Measurements from ENCODE around the gene IL18R1.

The IL18R1 gene

DNA sequence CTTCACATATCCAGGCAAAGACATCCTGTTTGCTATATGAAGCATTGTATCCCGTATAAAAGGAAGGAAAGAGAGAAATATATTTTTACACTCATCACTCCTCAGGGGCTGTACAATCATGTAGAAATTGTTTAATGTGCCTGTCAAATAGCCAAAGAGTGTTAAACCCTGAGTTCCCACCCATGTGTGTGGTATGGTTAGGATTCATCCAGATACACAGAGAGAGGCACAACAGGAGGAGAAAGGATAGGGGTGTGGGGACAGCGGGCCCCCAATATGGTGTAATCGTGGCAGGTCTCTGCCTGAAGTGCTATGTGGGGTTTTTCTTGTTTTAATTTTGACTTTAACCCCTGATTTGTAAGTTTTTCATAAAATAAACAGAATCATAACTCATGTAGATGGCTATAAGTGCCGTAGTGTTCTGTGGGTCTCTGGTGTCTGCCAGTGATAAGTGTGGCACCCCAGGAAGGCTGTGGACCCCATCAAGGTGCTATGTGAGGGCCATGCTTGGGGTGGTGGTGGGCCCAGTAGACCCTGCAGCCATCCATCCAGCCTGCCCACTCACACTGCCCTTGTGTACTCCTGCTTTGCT lies 10.2 kb upstream of the IL18R1 start:
- no peak for DNase-seq (ENCODE audit: low spot score)

DNA sequence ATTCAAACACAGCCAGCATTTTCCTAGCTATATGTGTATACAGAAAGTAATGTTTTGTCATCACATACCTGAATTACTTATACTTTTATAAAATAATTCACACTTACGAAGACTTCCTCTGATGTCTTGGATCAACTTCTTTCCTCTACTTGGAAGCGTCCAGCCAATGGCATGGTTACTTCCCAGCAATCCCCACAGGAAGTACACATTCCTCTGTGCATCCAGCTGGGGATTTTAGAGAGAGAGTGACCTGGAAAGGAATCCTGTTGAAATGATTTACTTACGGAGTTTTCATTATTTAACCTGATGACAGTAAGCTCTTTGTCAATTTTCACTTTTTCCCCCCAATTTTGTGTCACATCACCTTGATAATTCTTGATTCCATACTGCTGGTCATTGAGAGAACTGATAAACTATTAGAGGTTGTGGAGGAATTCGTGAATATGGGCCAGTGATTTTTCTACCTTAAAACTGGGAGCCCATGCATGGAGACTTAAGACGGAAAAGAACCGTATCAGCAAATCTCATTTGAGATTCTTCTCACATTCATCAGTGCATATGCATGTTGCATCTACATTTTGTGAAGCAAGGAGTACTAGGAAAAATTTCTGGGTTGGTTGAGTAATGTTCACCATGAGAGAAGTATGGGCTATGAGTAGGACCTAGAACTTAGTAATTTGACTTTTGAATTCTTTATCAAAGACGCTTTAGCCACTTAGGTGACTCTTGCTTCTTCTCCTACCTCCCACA lies 9.0 kb upstream of the IL18R1 start:
- no peak for DNase-seq (ENCODE audit: low spot score)

DNA sequence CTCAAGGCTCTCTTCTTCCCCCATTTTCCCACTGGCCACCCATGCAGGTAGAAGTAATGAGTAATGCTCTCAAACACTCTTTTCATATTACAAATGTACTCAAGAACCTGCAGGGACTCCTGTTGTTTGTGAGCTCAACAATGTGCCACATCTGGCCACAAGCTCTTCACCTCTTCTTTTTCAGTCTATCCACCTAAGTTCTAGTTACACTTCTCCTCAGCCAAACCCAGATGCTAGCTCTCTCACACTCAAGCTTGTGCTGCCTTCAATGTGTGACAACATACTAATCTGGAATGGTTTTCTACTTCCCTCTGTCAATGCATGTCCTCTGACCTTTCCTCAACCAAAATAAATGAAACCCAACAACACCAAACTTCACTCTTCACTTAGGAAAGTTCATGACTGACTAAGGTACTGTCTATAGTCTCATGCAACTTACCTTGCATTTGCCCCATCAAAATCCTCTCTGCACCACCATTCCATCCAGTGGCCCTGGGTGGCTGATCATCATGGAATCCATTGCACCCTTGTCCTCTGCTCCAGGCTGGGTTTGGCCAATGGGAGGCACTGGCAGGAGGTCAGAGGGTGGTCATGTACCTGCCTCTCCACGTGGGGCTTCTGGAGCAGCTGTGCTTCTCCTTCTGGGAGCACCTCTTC lies 5.3 kb upstream of the IL18R1 start:
- DNase-seq (ENCODE audit: low spot score), result no peak

DNA sequence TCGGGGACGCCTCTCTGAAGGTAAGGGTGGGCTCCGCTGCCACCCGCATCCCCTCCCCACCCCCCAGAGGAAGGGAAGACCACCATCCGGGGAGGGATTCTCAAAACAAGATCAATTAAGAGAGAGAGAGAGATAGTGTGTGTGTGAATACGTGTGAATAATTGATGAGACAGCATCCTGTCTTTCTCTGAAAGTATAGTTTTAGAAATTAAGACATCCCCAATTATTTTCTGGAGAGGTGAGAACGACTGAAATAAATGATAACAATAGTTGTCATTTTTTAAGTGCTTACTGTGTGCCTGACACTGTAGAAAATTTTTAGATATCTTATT lies 751 bp downstream of the IL18R1 start:
- DNase-seq (ENCODE audit: low spot score), result no peak

DNA sequence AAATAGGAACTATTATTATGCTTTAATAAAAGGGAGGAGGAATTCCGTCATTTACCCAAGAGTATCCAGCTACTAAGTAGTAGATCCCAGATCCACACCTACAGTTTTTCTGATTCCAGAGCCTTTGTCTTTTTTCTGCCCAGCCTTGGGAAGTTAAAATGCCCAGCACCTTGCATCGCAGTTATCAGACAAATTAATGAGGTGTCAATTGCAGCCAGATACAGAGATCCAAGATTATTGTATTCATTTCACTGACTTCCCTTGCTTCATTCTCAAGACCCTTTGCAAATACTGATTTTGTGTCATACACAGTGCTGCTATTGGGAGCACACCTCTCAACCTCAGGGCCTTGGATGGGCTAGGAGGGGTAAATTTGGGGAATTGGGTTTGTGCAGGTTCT lies 1.1 kb downstream of the IL18R1 start:
- DNase-seq (ENCODE audit: low spot score), result no peak

DNA sequence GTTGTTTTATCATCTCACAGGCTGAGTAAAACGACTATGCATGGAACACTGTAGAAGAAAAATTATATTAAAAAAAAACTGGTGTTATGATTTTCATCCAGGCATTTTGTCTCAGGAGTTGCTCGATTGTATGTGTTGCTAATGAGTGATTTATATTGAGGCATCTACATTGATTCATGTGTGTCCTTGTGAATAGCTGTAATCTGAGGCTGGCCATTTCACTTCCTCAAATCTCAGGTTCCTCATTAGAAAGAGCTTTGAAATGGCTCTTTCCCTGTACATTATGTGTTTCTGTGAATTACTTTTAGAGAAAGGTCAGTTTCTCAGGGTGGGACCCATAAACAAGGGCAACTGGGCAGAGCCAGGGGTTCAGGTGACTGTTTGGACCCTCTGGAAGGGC lies 2.3 kb downstream of the IL18R1 start:
- DNase-seq (ENCODE audit: low spot score), result no peak

DNA sequence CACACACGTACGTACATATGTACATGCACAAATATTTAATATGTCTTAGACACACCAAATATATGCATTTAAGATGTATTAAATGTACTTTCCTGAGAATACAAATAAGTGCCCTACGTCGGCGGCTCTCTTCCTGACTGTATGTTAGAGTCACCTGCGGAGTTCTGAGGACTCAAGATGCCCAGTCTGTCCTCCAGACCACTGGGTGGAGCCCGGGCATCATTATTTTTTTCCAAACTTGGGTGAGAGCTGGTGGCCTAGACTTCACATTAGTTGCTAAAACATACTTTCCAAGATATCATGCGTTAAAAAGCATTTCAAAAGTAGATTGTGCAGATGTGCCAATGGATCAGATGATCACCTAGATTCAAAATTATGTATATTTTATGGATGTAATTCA lies 2.9 kb downstream of the IL18R1 start:
- DNase-seq (ENCODE audit: low spot score), result no peak

DNA sequence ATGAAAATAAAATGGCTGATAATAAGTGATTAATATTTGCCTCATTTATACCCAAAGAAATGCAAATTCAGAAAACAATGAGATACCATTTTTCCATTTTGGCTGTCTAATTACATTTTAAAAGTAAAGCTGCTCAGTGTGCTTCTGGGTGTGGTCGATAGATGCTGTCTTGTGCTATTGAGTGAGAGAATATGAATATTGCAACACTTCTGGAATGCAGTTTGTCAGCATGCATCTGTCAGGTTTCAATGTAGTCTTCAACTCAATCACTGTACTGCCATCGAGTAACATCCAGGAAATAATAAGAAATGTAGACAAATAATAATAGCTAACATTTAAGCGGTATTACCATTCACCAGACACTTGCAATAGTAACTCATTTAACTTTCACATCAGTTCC lies 3.9 kb downstream of the IL18R1 start:
- no peak for DNase-seq (ENCODE audit: low spot score)

DNA sequence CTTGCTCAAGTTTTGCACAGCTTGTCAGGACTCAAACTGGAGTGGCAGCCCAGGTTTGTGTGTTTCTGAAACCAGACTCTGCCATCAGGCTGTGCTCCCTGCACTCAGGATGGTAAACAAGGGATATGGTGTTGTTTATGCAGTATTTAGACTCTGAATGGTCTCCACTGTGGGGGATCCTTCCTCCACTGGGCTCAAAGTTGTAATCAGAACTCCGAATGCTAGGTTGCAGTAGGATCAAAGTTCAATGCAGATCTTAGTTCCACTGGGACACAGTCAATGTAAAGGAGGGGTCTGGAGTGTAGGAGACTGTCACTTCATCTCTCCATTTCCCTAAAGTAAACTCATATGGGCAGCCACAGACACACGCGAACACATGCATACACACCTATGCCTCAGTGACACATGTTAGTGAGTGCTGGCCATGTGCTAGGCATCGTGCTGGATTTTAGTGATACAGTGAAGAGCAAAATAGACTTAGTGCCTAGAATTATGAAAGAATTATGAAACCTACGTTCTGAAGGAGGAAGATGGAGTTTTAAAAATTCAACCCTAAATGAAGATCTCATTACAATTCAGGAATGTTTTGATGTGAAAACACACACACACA lies 6.1 kb downstream of the IL18R1 start:
- no peak for DNase-seq (ENCODE audit: low spot score)

DNA sequence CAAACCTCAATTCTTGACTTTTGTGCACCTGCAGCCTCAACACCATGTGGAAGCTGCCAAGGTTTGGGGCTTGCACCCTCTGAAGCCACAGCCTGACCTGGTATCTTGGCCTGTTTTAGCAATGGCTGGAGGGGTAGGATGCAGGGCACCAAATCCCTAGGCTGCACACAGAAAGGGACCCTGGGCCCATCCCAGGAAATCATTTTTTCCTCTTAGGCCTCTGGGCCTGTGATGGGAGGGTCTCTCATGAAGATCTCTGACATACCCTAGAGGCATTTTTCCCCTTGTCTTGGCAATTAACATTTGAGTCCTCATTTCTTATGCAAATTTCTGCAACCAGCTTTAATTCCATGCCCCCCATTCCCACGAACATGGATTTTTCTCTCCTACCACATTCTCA lies 10.2 kb downstream of the IL18R1 start:
- DNase-seq (ENCODE audit: low spot score), result no peak

DNA sequence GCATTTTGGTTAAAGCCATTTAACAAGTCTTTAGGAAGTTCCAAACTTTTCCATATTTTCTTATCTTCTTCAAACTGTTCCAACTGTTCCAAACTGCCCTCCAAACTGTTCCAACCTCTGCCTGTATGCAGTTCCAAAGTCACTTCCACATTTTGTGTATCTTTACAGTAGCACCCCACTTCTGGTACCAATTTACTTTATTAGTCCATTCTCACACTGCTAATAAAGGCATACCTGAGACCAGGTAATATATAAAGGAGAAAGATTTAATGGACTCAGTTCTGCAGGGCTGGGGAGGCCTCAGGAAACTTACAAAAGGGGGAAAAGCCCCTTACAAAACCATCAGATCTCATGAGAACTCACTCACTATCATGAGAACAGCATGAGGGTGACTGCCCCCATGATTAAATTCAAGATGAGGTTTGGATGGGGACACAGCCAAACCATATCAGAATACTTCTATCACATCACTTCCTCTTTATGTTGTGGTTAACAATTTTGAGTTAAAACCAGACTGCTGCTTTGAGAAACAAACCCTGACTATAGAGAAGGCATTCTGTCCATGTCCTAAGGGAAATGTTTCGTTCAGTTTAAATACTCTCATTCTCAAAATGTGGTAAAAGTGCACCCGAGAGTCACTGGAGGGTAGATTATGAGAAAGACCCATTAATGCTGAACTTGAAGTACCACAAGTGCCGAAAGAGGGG lies 11.0 kb downstream of the IL18R1 start:
- no peak for DNase-seq (ENCODE audit: low spot score)

DNA sequence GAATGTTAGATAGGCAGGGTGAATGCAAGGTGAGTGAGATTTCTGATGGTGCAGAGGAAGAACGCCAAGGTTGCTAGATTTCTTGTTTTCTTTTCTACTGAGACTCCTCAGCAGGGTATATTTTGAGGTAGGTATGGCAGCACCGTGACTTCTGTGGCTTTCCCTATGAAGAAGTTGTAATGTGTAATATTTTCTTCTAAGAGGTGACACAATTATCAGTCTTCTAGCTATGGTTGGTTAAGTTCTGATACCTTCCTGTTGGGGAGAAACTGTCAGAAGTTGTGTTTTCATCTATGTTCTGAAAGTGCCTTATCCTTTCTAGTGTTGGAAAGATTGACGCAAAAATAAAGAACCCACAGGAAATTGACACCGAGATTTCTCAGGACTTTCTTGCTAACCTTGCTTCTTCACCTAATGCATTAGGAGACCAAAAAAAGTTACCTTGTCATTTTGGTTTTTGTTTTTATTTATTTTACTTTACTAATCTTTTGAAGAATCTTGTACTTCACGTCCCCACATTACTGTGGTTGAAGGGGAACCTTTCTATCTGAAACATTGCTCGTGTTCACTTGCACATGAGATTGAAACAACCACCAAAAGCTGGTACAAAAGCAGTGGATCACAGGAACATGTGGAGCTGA lies 11.9 kb downstream of the IL18R1 start:
- no peak for DNase-seq (ENCODE audit: low spot score)

DNA sequence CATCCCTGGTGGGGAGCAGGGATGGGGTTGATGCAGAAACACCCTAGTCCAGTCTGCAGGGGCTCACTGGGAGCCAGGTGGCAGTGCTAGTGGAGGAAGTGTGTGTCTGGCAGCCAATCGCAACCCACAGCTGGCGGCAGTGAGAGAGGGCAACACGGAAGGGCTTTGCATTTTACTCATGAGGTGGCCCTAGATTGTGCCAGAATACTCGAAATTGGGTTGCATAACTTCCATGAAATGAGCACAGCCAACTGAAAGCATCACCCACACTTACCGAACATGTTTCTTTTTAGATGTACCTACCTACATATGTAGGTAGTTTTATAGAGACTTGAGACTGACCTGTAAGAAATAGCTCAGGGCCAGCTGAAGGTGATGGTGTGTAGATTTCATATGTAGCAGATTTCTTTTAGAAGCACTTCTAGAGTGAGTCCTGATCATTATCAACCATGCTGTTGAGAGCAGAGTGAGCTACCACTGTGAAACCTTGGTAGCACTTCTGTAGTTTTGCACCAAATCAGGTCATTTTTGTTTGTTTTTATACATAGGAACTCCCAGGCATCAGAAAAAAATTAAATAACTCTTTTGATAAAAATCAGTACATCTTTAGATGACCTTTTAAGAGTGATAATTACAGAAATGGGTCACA lies 13.0 kb downstream of the IL18R1 start:
- DNase-seq (ENCODE audit: low spot score), result no peak

DNA sequence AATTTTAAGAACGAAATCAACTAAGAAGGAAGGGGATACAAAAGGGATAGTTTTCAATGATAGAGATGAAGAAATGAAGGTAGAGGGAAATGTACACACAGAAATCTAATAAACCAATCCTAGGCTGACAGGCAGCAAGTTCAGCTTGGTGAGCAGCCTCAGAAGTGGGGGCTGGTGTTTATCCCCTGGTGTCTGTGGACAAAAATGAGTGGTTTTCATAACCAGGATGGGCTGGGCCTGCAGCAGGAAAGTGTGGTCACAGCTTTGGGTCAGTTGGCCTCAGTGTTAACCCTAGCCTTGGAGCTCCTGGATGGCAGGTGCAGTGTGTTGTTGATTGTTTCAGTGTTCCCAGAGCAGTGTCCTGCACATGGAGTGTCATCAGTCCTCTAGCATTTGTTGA lies 14.3 kb downstream of the IL18R1 start:
- no peak for DNase-seq (ENCODE audit: low spot score)

DNA sequence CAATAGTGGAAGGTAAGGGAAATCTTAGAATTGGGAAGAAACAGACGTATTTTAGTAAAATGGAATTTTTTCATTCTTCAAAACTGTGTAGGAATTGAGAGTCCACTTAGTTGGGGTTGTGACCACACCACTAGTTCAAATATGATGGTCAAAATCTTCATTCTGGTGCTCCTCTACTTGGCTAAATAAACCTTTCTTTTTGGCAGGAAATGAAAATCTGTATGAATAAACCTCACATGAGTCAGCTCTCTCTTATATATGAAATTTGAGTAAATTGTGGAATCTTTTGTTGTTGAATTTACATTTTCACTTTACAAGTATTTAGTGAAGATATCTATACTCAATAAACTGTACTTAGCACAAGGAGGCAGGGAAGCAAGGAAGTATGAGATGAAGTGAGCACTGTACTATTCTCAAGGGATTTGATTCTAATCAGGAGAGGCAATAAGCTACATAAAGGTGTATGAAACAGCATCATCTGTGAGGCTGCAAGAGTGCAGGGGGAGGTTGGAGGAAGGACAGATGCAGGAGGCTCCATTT lies 20.5 kb downstream of the IL18R1 start:
- no peak for DNase-seq (ENCODE audit: low spot score)

DNA sequence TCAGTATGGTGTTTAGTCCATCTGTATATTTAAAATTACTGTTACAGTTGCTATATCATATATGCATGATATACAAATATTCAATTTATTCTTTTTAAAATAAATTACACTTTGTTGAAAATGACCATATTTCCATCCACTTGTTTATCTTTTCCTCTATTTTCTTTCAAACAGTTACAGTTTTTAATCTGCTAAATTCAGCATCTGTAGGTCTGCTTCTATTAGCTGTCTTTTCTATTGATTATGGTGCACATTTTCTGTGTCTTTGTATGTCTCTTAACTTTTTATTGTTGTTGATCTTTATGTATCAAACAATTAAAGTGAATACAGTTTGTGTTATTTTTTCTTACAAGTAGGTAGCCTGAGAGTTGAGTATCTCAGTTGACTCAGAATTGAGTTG lies 28.1 kb downstream of the IL18R1 start:
- DNase-seq (ENCODE audit: low spot score), result no peak

DNA sequence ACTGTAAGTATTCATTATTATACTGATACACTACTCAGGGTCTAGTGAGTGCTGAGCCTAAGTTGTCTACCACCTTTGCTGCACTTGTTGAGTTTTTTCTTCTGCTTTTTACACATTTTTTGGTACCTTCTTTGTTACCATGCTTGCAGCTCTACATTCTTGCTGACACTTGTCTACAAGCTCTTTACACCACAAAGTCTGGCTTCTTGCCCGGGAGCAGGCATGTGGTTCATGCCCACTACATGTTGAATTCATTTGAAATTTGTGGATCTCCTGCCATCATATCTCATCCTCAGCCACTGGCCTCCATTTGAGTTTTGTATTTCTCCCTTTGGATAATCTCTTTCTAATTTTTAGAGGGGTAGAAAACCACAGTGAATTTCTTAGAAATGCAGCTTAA lies 29.9 kb downstream of the IL18R1 start:
- no peak for DNase-seq (ENCODE audit: low spot score)

DNA sequence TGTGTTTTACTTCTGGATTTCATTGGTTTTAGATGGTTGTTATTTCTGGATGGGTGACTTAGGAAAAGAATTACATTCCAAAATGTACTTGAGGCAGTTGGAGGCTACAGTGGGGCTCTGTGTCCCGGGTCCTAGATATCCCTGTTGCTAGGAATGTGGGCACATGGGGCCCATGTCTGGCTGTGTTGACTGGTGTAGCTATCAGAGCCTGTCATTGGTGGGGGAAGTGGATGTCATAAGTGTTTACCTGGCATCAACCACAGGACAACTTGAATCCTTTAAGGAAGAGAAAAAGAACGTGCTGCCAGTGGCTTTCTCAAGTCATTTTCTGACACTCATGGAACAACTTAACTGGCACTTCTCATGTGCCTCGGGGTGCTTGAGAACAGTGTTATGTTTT lies 30.4 kb downstream of the IL18R1 start:
- DNase-seq (ENCODE audit: low spot score), result no peak

DNA sequence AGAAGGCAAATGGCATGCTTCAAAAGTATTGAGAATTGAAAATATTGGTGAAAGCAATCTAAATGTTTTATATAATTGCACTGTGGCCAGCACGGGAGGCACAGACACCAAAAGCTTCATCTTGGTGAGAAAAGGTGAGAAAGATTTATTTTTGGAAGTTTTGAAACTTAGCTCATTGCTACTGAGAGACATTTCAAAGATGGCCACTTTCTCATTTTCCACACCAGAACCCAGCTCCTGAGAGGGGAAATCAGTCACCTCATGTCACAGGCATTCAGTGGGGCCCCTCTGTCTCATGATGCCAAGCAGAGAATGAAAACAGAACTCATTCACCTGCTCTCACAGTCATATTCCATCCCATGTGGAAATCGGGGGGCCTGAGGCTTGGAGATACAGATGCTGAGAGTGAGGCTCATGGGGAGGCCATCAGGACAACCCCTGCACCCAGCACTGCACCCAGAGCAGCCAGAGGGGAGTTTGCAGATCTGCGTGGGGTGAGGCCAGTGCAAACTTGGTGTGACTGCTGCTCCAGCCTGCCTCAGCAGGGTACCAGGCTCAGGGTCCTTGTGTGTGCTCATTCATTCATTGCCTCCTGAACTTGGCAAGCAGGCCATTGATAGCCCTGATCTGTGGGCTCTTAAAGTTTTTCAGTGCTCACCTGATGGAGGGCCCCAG lies 31.4 kb downstream of the IL18R1 start:
- no peak for DNase-seq (ENCODE audit: low spot score)

DNA sequence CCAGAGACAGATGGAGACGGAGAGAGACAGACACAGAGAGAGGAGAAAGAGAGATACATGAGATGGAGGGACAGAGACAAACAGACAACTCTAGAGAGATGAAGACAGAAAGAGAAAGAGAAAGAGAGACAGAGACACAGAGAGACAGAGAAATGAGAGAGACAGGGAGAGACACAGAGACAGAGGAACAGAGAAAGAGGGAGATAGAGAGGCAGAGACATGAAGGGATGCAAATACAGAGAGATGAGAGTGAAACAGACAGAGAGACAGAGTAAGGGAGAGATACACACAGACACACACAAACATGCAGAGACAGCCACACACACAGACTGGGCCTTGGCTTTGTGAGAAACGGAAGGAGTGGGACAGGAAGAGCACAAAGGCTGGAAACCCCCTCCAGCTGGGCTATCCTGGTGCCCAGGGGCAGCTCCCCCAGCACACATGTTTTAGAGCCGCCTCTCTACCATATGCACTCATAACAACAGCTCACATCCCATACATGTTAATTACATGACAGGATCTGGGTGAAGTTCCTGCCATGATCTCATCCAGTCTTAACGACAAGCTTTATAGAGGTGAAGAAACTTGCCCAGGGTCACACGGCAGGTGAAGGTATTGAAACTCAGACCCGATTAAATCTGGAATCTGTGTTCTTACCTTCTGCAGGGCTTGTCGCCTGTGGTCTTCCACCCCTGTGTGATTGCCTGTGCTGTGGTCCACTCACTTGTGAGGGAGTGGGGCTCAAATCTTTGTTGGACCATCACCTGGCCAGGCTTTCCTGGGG lies 32.4 kb downstream of the IL18R1 start:
- no peak for DNase-seq (ENCODE audit: low spot score)
